C4-2B (cell line): Measurements from ENCODE around the gene ISG20.

Experiments used
- ZFX ChIP-seq: fragments of 450-650 bp; IDR thresholded peaks from 2 replicates; pipeline ENCODE4 v1.6.1; 2017
- TF ChIP-seq, protein P1 (sequence below): fragments of 450-650 bp; conservative IDR thresholded peaks from 2 replicates; pipeline ENCODE4 v1.5.1; 2017; ENCODE audit warnings: mild to moderate bottlenecking

DNA sequence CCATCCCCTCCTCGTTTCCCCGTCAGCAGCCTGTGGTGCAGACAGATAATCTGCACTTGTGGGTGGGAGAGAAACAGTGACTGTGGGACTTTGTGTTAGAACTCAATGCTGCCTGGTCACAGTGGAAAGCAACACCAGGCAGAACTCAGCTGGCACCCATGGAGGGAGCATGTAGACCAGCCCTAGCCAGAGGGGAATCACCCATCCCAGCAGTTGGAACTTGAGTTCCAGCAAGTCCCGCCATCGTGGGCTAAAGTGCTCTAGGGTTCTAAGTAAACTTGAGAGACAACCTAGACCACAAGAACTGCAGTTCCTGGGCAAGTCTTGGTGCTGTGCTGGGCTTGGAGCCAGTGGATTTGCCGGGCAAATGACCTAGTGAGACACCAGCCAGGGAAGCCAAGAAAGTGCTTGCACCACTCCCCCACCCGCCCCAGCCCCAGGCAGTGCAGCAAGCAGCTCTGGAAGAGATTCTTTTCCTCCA, 24.4 kb downstream of the ISG20 start:
- TF ChIP-seq, protein P1, sequence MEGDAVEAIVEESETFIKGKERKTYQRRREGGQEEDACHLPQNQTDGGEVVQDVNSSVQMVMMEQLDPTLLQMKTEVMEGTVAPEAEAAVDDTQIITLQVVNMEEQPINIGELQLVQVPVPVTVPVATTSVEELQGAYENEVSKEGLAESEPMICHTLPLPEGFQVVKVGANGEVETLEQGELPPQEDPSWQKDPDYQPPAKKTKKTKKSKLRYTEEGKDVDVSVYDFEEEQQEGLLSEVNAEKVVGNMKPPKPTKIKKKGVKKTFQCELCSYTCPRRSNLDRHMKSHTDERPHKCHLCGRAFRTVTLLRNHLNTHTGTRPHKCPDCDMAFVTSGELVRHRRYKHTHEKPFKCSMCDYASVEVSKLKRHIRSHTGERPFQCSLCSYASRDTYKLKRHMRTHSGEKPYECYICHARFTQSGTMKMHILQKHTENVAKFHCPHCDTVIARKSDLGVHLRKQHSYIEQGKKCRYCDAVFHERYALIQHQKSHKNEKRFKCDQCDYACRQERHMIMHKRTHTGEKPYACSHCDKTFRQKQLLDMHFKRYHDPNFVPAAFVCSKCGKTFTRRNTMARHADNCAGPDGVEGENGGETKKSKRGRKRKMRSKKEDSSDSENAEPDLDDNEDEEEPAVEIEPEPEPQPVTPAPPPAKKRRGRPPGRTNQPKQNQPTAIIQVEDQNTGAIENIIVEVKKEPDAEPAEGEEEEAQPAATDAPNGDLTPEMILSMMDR: no peak
- TF ChIP-seq ZFX: no peak
